HL-60 (cell line): Measurements from ENCODE around the gene SH3BP5.
A peak's percentile ranks its signal among the peaks of the same experiment; 100 is the strongest.
"Not testable (repeated sequence)": the region's sequence is repeated elsewhere in the genome, so short reads cannot be mapped to it uniquely, and the experiment has no call there.

Source experiments
- DNase-seq, 2 experiments: peaks; one replicate each; pipeline ENCODE4 v3.0.0-alpha.2; 2010 to 2020; ENCODE audit warnings: low read depth in 1 of 2, low spot score in 1 of 2
- H3K27ac ChIP-seq: fragments of 250-450 bp; sonication (Bioruptor Pico); replicated peaks from 2 replicates; pipeline ENCODE4 v1.5.1; 2020; ENCODE audit warnings: mild to moderate bottlenecking, moderate library complexity
- H3K27me3 ChIP-seq: fragments of 250-450 bp; sonication (Bioruptor Pico); 2 replicates; pipeline ENCODE4 v1.5.1; 2021; ENCODE audit warnings: mild to moderate bottlenecking, moderate library complexity; ENCODE audit not compliant: insufficient read depth, poor library complexity, severe bottlenecking
- H3K4me3 ChIP-seq: replicated peaks from 2 replicates; pipeline ENCODE4 v1.5.1; 2011; ENCODE audit warnings: mild to moderate bottlenecking, control low read depth, low read length; ENCODE audit not compliant: insufficient read depth
- CTCF ChIP-seq: IDR thresholded peaks from one replicate; pipeline ENCODE4 v1.5.1; 2011; ENCODE audit warnings: low read length, control low read depth, inconsistent platforms; ENCODE audit not compliant: insufficient read depth
- GABPA ChIP-seq: IDR thresholded peaks from 2 replicates; pipeline ENCODE4 v1.6.1; 2012; ENCODE audit warnings: low read depth
- POLR2AphosphoS5 ChIP-seq: IDR thresholded peaks from 2 replicates; pipeline ENCODE4 v1.6.1; 2012; ENCODE audit warnings: low read depth
- REST ChIP-seq: IDR thresholded peaks from 2 replicates; pipeline ENCODE4 v1.6.1; 2012; ENCODE audit warnings: low read depth; ENCODE audit not compliant: insufficient replicate concordance
- SPI1 ChIP-seq: IDR thresholded peaks from 2 replicates; pipeline ENCODE4 v1.6.1; 2012; ENCODE audit warnings: low read depth, mild to moderate bottlenecking, borderline replicate concordance

SH3BP5 gene

GRCh38 chr3:15361494-15362214 lies 29.3 kb upstream of the SH3BP5 start:
- Histone ChIP-seq H3K4me3 (no peak overlapping the region), H3K27me3 (no peaks in the 10 kb centered on the region), H3K27ac (no peak overlapping the region)
- no peak for DNase-seq
- TF ChIP-seq GABPA: no peak
- TF ChIP-seq CTCF: no peak
- TF ChIP-seq SPI1: no peak
- no peak for TF ChIP-seq REST
- TF ChIP-seq POLR2AphosphoS5: no peak

GRCh38 chr3:15360788-15361493 lies 28.6 kb upstream of the SH3BP5 start:
- no peak overlapping the region for H3K27ac ChIP-seq
- TF ChIP-seq SPI1 (peak; percentile 64), CTCF (no peak)
- H3K4me3 ChIP-seq: no peak overlapping the region
- no peaks in the 10 kb centered on the region for H3K27me3 ChIP-seq
- no peak for DNase-seq

GRCh38 chr3:15359677-15360397 lies 27.5 kb upstream of the SH3BP5 start:
- no peak for DNase-seq
- TF ChIP-seq CTCF: no peak
- no peak for TF ChIP-seq POLR2AphosphoS5
- no peak for TF ChIP-seq REST
- no peak for TF ChIP-seq GABPA
- TF ChIP-seq SPI1: no peak
- Histone ChIP-seq H3K27me3 (no peaks in the 10 kb centered on the region), H3K27ac (no peak overlapping the region), H3K4me3 (no peak overlapping the region)

GRCh38 chr3:15356651-15357061 lies 24.3 kb upstream of the SH3BP5 start:
- H3K4me3 ChIP-seq, DNase-seq, H3K27me3 ChIP-seq, H3K27ac ChIP-seq: not testable (repeated sequence)
